Ishikawa (cell line): Measurements from ENCODE around the gene RSPH9.

Experiments
- REST ChIP-seq: IDR thresholded peaks from 2 replicates; pipeline ENCODE4 v1.6.1; 2012; ENCODE audit warnings: low read depth, mild to moderate bottlenecking
- TAF1 ChIP-seq: IDR thresholded peaks from 2 replicates; pipeline ENCODE4 v1.6.1; 2012; ENCODE audit warnings: low read depth, mild to moderate bottlenecking

- TF ChIP-seq TAF1 (no peak), REST (no peak)
These were observed 29.5 kb downstream of the RSPH9 start for GRCh38 chr6:43674291-43674690.
